NCI-H226 (cell line): Measurements from ENCODE around the gene ASTN2.

Experiments used
- DNase-seq: peaks from one replicate; pipeline ENCODE4 v3.0.0-alpha.2; 2015

ASTN2 gene

GRCh38 chr9:117000834-117001233, 414.0 kb downstream of the ASTN2 start:
- no peak for DNase-seq

GRCh38 chr9:117000196-117000723, 414.6 kb downstream of the ASTN2 start:
- DNase-seq, result no peak

DNA sequence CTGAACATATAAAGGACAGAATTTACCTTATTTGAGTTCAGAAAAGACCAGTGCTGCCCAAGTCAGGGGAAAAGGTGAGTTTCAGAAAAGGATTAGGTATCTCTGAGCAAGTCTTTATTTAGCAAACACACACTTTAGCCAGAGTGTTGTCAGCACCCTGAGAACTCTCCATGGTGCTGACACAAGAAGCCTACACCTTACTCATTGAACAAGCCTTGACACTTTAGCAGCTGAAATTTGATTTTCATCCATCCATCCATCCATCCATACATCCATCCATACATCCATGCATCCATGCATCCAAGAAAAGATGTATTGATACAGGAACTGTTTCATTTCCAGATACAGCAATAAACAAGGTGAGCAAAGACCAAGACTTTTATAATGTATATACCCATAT, 416.6 kb downstream of the ASTN2 start:
- DNase-seq, result no peak

DNA sequence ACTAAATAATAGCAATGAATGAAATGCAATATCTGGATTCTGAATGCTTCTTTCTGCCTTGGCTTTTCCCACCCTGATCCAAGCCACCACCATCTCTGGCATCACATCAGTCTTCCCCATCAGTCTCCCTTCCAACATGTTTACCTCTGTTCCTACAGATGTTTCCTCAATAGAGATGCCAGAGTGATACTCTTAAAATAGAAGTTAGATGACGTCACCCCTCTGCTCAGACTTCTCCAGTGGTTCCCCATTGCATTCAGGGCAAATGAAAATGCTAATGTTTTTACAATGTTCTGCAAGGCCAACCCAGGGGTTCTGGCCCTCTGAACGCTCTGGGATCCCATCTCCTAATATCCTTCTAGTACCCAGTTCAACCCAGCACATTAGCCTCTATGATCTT, 422.0 kb downstream of the ASTN2 start:
- no peak for DNase-seq

GRCh38 chr9:116991051-116991450, 423.8 kb downstream of the ASTN2 start:
- no peak for DNase-seq

- DNase-seq, result no peak
These were observed 424.3 kb downstream of the ASTN2 start for GRCh38 chr9:116990592-116990991.

DNA sequence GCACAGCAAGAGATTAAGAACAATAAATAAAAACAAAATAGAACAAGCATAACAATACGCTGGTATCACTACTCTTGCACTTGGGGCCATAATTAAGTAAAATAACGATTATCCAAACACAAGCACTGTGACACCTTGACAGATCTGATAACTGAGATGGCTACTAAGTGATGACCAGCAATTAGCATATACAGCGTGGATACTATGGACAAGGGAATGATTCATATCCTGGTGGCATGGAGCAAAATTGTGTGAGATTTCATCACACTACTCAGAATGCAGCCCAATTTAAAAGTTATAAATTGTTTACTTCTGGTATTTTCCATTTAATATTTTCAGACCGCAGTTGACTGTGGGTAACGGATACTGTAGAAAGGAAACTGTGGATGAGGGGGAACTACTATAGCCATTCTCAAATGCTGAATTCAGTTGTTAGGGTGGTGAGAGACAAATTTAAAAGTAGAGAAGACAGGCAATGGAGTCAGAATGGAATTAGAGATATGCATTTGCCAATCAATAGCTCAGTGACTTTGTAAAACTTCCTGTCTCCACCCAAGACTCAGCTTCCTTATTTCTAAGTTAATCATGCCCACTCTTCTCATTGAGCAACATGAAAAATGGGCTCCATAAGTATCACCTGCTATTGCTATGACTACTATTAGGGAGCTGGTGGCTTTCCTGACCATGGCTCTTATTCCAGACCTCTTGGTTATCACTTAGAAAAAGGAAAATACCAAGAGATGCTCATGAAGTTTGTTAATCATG, 427.0 kb downstream of the ASTN2 start:
- DNase-seq, result no peak

DNA sequence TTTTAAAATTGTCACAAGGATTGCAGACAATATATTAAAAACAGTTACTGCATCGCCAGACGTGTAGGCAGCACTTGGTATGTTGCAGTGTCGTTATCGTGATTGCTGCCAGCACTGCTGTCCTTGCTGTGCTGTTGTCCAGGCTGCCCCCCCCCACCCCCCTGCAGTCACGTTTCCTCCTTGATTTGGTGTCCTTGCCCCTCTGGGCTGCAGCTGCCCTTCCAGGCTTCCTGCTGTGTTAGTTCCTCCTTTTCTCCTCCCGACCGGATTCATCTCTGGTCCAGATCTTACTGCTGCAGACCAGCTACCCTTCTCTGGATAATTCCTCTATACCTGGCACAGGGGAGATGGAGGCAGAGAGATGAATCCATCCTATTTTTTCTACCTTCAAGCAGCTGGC, 428.8 kb downstream of the ASTN2 start:
- DNase-seq, result no peak

GRCh38 chr9:116985596-116985995, 429.3 kb downstream of the ASTN2 start:
- no peak for DNase-seq

- no peak for DNase-seq
These were observed 430.7 kb downstream of the ASTN2 start for GRCh38 chr9:116984111-116984510.

GRCh38 chr9:116980582-116981120, 434.2 kb downstream of the ASTN2 start:
- DNase-seq, result no peak

- no peak for DNase-seq
These were observed 435.4 kb downstream of the ASTN2 start for GRCh38 chr9:116979456-116979855.

- DNase-seq, result no peak
These were observed 436.7 kb downstream of the ASTN2 start for GRCh38 chr9:116978155-116978554.

DNA sequence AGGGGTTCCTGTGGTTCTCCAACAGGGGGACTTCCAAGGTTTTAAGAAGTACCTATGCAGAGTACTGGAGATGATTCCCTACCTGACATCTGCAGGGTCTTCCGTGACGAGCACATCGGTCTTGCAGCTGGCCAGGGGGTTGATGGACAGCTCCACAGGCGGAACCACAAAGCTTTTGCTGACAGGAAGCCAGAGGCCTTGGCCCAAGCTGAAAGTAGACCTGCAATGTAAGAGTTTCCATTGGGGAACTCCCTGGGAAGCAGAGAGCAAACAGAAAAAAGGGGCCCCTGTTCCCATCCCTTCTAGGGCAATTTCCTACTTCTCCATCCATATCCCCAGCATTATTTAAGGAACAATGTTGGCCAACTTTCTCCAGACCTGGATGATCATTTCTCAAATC, 439.7 kb downstream of the ASTN2 start:
- no peak for DNase-seq

DNA sequence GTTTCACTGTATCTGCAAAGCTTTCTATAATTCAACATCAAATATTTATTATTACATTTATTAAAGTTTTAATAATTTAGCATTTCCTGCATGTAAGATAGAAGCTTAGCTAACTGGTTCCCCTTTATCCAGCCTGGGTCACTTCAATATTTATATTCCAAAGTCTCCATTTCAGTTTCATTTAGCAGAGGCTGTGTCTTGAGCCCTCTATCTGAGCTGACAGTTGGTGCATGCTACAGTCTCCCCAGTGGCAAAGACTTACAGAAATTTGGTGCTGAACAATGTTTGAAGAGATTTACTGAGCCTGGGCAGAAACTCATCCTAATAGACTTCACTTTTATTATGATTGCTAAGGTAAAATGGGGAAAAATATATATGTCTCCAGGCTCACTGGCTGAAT, 448.7 kb downstream of the ASTN2 start:
- no peak for DNase-seq

GRCh38 chr9:116964258-116964657, 450.6 kb downstream of the ASTN2 start:
- no peak for DNase-seq

- no peak for DNase-seq
These were observed 455.0 kb downstream of the ASTN2 start for GRCh38 chr9:116959809-116960208.

DNA sequence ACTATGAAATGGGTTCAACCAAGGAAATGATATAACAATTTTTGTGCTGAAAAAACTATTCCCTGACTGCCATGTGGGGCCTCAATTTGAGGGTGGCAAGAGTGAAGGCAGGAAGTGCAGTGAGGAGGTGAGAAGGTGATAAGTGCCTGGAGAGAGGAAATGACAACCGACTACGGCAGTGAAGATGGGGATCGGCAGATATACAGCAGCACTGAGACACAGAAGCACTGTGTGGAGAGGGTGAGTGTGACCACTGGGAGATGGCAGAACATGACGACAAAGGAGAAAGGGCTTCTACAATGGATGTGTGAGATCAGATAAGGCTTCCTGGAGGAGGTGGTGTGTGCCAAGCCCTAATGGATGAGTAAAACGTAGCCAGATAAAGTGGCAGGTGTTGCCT, 456.0 kb downstream of the ASTN2 start:
- DNase-seq, result no peak

DNA sequence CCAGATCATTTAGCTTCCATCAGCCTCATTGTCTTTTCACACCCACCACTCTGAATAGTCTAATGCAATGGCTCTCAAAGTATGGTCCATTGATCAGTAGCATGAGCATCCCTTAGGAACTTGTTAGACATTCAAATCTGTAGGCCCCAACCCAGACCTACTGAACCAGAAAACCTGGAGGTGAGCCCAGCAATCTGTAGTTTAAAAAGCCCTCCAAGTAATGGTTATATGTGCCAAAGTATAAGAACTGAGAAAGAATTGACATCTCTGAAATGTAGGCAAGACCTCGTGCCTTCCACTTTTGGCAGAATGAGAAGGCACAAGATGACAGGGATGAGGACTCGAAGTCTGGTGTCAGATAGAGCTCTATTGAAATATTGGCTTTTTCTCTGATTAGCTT, 460.1 kb downstream of the ASTN2 start:
- no peak for DNase-seq

GRCh38 chr9:116953271-116953670, 461.6 kb downstream of the ASTN2 start:
- no peak for DNase-seq

- no peak for DNase-seq
These were observed 462.4 kb downstream of the ASTN2 start for GRCh38 chr9:116952436-116952810.

- DNase-seq, result no peak
These were observed 463.0 kb downstream of the ASTN2 start for GRCh38 chr9:116951588-116952435.

GRCh38 chr9:116945817-116946216, 469.0 kb downstream of the ASTN2 start:
- no peak for DNase-seq
